ENCODE results near the gene GNPDA1. TPM values are rescaled to one million over a fixed set of nuclear protein-coding genes. Genes with fewer than 3 reads are reported as not detected.

The GNPDA1 gene
- total RNA-seq (2022; extraction: Qiagen RNA extraction; ENCODE audit: low read depth): 61.6 to 77.7 TPM (median 64.4 TPM) in 5 replicates

DNA sequence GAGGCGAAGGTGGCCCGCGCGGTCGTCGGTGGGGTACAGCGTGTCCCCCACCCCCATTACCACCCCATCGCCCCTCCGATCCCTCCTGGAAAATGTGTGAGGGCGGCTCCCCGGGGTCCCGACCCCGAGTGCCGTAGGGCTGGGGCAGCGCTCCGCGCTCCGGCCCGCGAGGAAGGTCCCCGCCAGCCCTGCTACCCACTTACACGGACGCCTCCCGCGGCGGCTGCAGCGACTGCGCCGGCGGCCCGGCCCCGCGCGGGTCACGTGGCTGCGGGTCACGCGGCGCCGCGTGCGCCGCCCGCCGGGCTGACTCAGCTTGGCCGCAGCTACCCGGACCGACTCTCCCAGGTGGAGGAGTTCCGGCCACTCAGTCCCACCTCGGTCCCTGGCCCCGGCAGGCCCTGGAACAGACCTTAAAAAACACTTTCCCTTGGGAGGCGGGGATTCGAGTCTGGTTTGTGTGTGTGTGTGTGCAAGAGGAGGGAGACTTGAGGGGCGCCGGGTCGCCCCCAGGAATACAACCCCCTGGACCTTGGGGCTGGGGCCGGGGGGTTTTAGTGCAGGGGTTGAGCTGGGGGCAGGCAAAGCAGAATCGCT, at the start of gene GNPDA1:
Gene GNPDA1 (minus strand): TSS at position 236 of the 597 bp plus-strand sequence. CDS start 992 bp downstream, outside the sequence.

DNA sequence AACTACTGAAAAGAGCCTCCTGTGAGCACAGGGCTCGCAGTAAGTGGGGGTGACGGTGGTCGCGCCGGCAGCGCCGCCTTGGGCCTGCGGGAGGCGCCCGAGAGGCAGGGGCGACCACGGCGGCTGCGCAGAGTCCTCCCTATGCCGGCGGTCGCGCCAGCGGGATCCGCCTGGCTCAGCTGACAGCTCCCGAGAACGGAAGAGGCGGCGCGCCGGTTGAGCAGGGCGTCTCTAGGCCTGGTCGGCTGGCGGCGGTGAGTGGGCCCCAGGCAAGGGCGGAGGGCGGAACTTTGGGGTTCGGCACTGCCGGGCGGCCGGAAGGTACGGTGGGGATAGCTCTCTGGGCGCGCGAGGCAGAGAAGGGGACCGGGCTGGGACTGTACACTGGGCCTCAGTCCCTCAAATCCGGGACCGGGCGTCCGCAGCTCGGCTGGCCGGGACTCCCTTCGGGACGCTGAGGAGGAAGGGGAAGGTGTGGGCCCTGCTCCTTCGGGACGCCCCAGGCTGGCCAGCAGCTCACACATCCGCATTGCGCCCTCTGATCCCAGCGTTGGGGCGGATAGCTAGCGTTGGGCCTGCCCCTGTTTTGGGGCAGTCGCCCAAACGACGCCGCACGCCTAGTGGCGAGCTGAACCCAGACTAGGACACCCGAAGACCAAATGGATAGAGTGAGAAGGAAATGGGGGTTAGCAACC, 43.8 kb downstream of the GNPDA1 start, which contains the start of gene RNF14:
Gene RNF14 (plus strand): TSS at position 192 of the 695 bp plus-strand sequence. CDS start 4,484 bp downstream, outside the sequence.

DNA sequence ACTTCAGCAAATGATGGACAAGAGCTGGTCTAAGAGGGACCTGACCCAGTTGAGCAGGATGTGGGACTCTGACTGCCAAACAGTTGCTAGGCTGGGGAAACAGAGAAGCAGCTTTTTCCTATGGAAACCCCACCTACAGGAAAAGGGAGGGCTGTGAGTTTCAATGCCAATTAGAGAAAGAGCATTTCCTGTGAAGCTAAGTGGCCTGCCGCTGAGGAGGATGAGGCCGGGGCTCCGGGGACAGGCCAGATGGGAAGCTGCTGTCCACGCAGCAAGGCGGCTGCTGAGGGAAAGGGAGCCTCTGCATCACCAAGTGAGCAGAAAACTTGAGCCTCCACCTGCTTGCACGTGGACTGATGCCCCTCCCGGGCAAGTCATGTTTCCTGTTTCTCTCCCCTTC, 54.7 kb downstream of the GNPDA1 start, which contains the start of gene PCDH12:
Gene PCDH12 (minus strand): TSS at position 90 of the 400 bp plus-strand sequence. CDS start 351 bp downstream, outside the sequence.

Other genes starting within 250 kb of the GNPDA1 start
- 2.9 to 6.0 TPM (median 5.7 TPM) in 5 replicates for gene PCDH1, start 134.6 kb downstream of the GNPDA1 start, total RNA-seq (2022; extraction: Qiagen RNA extraction; ENCODE audit: low read depth)
- gene DELE1, start 89.2 kb downstream of the GNPDA1 start, total RNA-seq (2022; extraction: Qiagen RNA extraction; ENCODE audit: low read depth): 40.3 to 57.3 TPM (median 53.8 TPM) in 5 replicates
- not detected in 5 replicates for gene PCDH12, start 54.8 kb downstream of the GNPDA1 start, total RNA-seq (2022; extraction: Qiagen RNA extraction; ENCODE audit: low read depth)
- gene RNF14, start 43.9 kb downstream of the GNPDA1 start, total RNA-seq (2022; extraction: Qiagen RNA extraction; ENCODE audit: low read depth): 51.1 to 72.2 TPM (median 64.6 TPM) in 5 replicates
- 44.4 to 57.8 TPM (median 50.9 TPM) in 5 replicates for gene NDFIP1, start 95.8 kb upstream of the GNPDA1 start, total RNA-seq (2022; extraction: Qiagen RNA extraction; ENCODE audit: low read depth)